ENCODE measurements around the gene NEAT1.

DNA sequence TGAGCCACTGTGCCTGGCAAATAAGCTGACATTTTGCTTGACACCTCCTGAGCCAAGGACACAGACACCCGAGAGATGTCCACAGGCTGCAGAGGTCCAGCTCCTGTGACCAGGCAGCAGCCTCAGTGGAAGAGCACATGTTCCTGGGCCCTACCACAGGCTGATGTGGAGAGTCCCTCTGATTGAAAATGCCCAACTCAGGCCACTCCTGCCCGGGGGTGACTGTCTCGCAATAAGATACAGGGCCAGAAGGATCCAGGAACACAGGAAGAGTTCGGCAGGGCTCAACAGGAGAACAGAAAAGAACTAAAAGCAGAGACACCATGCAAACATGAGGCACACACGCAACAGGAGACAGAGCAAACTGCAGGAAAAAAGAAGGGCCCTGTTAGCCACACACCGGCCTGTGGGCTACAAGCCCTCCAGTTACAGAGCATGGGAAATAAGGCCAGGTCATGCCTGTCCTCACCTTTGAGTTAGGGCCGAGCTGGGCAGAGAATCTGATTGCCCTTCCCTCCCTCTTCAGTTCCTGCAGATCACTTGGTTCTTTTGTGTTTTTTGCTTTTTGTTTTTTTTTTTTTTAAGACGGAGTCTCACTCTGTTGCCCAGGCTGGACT lies 47.9 kb downstream of the NEAT1 start:
- TF ChIP-seq, protein P1, sequence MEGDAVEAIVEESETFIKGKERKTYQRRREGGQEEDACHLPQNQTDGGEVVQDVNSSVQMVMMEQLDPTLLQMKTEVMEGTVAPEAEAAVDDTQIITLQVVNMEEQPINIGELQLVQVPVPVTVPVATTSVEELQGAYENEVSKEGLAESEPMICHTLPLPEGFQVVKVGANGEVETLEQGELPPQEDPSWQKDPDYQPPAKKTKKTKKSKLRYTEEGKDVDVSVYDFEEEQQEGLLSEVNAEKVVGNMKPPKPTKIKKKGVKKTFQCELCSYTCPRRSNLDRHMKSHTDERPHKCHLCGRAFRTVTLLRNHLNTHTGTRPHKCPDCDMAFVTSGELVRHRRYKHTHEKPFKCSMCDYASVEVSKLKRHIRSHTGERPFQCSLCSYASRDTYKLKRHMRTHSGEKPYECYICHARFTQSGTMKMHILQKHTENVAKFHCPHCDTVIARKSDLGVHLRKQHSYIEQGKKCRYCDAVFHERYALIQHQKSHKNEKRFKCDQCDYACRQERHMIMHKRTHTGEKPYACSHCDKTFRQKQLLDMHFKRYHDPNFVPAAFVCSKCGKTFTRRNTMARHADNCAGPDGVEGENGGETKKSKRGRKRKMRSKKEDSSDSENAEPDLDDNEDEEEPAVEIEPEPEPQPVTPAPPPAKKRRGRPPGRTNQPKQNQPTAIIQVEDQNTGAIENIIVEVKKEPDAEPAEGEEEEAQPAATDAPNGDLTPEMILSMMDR (IDR thresholded peaks at IDR 0.05), result no peak
- TF ChIP-seq POLR2A (IDR thresholded peaks at IDR 0.05), result no peak
